Sigmoid colon (tissue), 7 donors: ENCODE data around the gene PLCL1. TPM values are rescaled to one million over a fixed set of nuclear protein-coding genes. Genes with fewer than 3 reads are reported as not detected.

Source experiments
- DNase-seq: peaks from one replicate; pipeline ENCODE4 v3.0.0-alpha.2; 2019
- H3K27ac ChIP-seq, 4 donors: fragments of 200-600 bp; sonication (generic); one replicate each; pipeline ENCODE4 v1.5.1; 2016 to 2019; ENCODE audit warnings: mild to moderate bottlenecking in 1 of 4
- H3K27me3 ChIP-seq, 3 donors: fragments of 200-600 bp; sonication (generic); one replicate each; pipeline ENCODE4 v1.5.1; 2019; ENCODE audit warnings: mild to moderate bottlenecking in 1 of 3
- H3K36me3 ChIP-seq, 4 donors: fragments of 200-600 bp; sonication (generic); one replicate each; pipeline ENCODE4 v1.5.1; 2016 to 2019
- H3K4me1 ChIP-seq, 4 donors: fragments of 200-600 bp; sonication (generic); one replicate each; pipeline ENCODE4 v1.5.1; 2017 to 2019
- H3K4me3 ChIP-seq, 4 donors: fragments of 200-600 bp; sonication (generic); one replicate each; pipeline ENCODE4 v1.5.1; 2017 to 2019; ENCODE audit warnings: mild to moderate bottlenecking in 2 of 4, moderate library complexity in 1 of 4
- H3K9me3 ChIP-seq, 4 donors: fragments of 200-600 bp in 3 of 4; sonication (generic) in 3 of 4; one replicate each; pipeline versions ENCODE4 v1.5.1 to v1.6.1; 2013 to 2019
- EP300 ChIP-seq, 4 donors: sonication (generic); formaldehyde crosslinking; IDR thresholded peaks; one replicate each; pipeline ENCODE4 v1.6.1; 2017; ENCODE audit warnings: antibody characterized with exemption in 4 of 4
- POLR2A ChIP-seq, 2 donors: fragments of 450-650 bp; IDR thresholded peaks; one replicate each; pipeline ENCODE4 v1.6.1; 2016; ENCODE audit warnings: antibody characterized with exemption in 2 of 2, mild to moderate bottlenecking in 2 of 2, moderate library complexity in 2 of 2
- POLR2AphosphoS5 ChIP-seq, 4 donors: sonication (generic); formaldehyde crosslinking; IDR thresholded peaks; one replicate each; pipeline ENCODE4 v1.6.1; 2017; ENCODE audit warnings: antibody characterized with exemption in 4 of 4
- WGBS, 2 donors: extraction: QIAGEN DNeasy Blood & Tissue Kit; methylation state at CpG; one replicate each; pipeline ENCODE4 v1.1.7; 2013; 5-methylcytosine and 5-hydroxymethylcytosine counted together
- intact Hi-C: fragments of 100-400 bp; cut with DNase I; formaldehyde crosslinking; loops from one replicate; pipeline ENCODE4 v1.15.1; 2023
- polyA plus RNA-seq, 3 donors: library from polyadenylated mRNA; stranded (reverse); fragments of 200-250 nt; gene quantifications; one replicate each; pipeline ENCODE4 v1.2.3, GENCODE V29; 2013
- total RNA-seq, 4 donors: library from RNA; depleted of rRNA; stranded (reverse); fragments of >200 nt; gene quantifications; one replicate each; pipeline ENCODE4 v1.1.0, GENCODE V29; 2016
- TF ChIP-seq, protein P1 (sequence below), 4 experiments: fragments of 450-650 bp in 3 of 4; fragments of 200-600 bp in 1 of 4; IDR thresholded peaks; one replicate each; pipeline ENCODE4 v1.5.1; 2016 to 2019; ENCODE audit warnings: antibody characterized with exemption in 4 of 4, mild to moderate bottlenecking in 3 of 4, moderate library complexity in 2 of 4
- donor health status: healthy with polysubstance abuse.
- donor health status: Bipolar disorder and iron deficiency.
- donor health status: healthy.

The PLCL1 gene
- total and polyA plus RNA-seq, 7 donors, result 0.69 to 20.0 (median 13.6) TPM

DNA sequence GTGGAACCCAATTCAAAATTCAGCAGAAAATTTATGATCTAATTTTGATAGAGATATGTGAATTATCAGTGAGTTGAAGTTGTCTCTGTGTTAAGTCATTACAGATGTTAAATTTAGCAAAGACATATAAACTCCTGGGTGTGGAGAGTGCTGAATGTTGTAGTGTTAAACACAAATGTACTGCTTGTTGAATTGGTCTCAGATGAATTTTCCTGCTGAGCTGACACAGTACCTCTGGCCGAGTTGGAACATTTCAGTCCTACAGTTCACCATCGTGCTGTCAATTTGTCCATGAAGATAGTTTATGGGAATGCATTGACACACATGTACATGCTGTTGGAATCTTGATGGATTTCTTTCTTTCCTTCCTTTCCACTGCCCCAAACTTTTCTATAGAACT lies 255.9 kb downstream of the PLCL1 start:
- Histone ChIP-seq H3K4me1 (peaks cover 0 to 8% (median 0%) of the 10 kb centered on the region in 4 donors), H3K9me3 (no peaks in the 10 kb centered on the region), H3K4me3 (no peak overlapping the region), H3K27me3 (no peaks in the 10 kb centered on the region), H3K27ac (no peak overlapping the region), H3K36me3 (no peaks in the 10 kb centered on the region)
- 45 to 67% methylated on average over 2 of the region's 2 CpGs for WGBS, 2 donors
- TF ChIP-seq POLR2A (IDR thresholded peaks at IDR 0.05) (no peak), EP300 (IDR thresholded peaks at IDR 0.05) (no peak), POLR2AphosphoS5 (IDR thresholded peaks at IDR 0.05) (no peak)
- TF ChIP-seq, protein P1, sequence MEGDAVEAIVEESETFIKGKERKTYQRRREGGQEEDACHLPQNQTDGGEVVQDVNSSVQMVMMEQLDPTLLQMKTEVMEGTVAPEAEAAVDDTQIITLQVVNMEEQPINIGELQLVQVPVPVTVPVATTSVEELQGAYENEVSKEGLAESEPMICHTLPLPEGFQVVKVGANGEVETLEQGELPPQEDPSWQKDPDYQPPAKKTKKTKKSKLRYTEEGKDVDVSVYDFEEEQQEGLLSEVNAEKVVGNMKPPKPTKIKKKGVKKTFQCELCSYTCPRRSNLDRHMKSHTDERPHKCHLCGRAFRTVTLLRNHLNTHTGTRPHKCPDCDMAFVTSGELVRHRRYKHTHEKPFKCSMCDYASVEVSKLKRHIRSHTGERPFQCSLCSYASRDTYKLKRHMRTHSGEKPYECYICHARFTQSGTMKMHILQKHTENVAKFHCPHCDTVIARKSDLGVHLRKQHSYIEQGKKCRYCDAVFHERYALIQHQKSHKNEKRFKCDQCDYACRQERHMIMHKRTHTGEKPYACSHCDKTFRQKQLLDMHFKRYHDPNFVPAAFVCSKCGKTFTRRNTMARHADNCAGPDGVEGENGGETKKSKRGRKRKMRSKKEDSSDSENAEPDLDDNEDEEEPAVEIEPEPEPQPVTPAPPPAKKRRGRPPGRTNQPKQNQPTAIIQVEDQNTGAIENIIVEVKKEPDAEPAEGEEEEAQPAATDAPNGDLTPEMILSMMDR (IDR thresholded peaks at IDR 0.05), result no peak
- DNase-seq, result no peak
- intact Hi-C loops, result no loop called here

DNA sequence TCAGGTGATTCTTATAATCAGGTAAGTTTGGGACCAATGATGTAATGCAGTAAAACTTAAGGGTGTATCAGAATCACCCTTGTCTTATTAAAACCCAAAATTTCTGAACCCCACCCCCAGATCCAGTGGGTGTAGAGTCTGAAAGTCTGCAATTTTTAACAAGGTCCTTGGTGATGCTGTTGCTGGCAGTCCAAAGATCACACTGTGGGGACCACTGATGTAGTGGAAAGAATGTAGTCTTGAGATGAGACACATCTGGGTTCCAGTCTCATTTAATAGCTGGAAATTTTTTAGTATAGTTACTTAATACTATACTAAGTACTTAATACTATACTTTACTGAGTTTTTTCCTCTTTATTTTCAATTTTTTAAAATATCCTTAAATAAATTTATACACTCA lies 258.4 kb downstream of the PLCL1 start:
- Histone ChIP-seq H3K36me3 (no peaks in the 10 kb centered on the region), H3K27ac (no peak overlapping the region), H3K9me3 (no peaks in the 10 kb centered on the region), H3K4me1 (peaks cover 0 to 8% (median 0%) of the 10 kb centered on the region in 4 donors), H3K27me3 (no peaks in the 10 kb centered on the region), H3K4me3 (no peak overlapping the region)
- TF ChIP-seq POLR2A (IDR thresholded peaks at IDR 0.05), result no peak
- TF ChIP-seq, protein P1 (IDR thresholded peaks at IDR 0.05), result no peak
- no peak for TF ChIP-seq POLR2AphosphoS5 (IDR thresholded peaks at IDR 0.05)
- no peak for TF ChIP-seq EP300 (IDR thresholded peaks at IDR 0.05)
- DNase-seq, result no peak
- intact Hi-C loops, result no loop called here

DNA sequence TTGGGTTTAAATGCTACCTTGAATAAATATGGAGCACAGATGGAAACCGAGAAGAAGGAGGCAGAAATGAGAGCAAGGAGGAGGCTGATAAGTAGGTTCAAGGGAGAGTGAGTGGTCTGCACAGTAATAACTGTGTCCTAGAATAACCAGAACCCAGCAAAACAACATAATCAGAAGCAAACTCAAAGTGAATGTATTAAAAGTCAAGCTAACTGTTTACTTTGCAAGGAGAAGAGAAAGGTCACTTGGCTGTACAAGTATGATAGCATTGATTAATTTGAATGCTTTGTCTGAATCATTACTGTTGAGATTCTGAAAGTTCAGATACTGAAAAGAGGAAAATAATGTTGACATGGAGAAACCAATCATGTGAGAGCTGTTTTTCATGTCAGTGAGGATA lies 258.8 kb downstream of the PLCL1 start:
- H3K4me1 ChIP-seq, result peaks cover 0 to 8% (median 0%) of the 10 kb centered on the region in 4 donors
- no peak overlapping the region for H3K4me3 ChIP-seq
- 77 to 81% methylated on average over 1 of the region's 1 CpG for WGBS, 2 donors
- no peaks in the 10 kb centered on the region for H3K27me3 ChIP-seq
- DNase-seq, result no peak
- intact Hi-C loops, result no loop called here
- no peak overlapping the region for H3K27ac ChIP-seq
- no peaks in the 10 kb centered on the region for H3K36me3 ChIP-seq
- H3K9me3 ChIP-seq, result no peaks in the 10 kb centered on the region
- TF ChIP-seq EP300 (IDR thresholded peaks at IDR 0.05), result no peak
- TF ChIP-seq, protein P1 (IDR thresholded peaks at IDR 0.05), result no peak

DNA sequence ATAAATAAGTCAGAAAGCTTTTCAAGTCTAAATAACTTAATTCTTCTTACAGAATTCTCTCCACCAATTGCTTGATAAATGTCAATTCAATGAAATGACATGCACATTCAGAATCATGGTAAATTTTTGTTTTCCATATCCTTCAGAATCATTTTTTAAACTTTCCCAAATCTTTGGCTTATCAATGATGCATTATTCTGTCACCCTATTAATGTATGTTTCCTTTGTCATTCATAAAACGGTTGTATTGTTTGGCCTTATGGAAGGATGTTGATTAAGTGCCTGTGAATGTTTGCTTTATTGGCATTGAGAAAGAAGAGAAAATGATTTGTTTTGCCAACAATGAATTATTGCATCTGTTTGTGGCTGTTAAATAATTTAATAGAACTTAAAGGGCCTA lies 260.9 kb downstream of the PLCL1 start:
- WGBS, 2 donors, result 59 to 77% methylated on average over 1 of the region's 1 CpG
- Histone ChIP-seq H3K4me3 (no peak overlapping the region), H3K9me3 (no peaks in the 10 kb centered on the region), H3K27ac (no peak overlapping the region), H3K36me3 (no peaks in the 10 kb centered on the region), H3K27me3 (no peaks in the 10 kb centered on the region), H3K4me1 (peaks cover 0 to 8% (median 0%) of the 10 kb centered on the region in 4 donors)
- intact Hi-C loops, result no loop called here
- DNase-seq, result no peak
- TF ChIP-seq, protein P1 (IDR thresholded peaks at IDR 0.05), result no peak
- no peak for TF ChIP-seq EP300 (IDR thresholded peaks at IDR 0.05)

DNA sequence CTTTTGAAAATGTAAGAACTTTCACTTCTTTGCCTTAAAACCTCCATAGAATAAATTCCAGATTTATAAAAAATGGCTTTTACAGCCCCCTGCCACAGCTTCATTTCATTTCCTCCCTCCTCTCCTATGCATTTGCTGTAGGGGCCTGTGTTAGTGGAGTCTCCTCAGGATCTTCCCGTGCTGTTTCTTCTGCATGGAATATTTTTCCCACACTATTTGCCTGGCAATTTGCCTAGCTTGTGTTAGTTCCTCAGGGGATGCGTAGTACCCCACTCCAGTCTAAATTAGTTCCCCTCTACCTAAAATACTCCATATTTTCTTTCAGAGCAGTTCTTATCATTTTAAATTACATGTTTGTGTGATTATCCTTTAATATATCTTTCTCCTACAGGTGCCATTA lies 262.2 kb downstream of the PLCL1 start:
- WGBS, 2 donors, result 90 to 94% methylated on average over 2 of the region's 2 CpGs

More for the DNA sequence above, 262.2 kb downstream of the PLCL1 start:
- Histone ChIP-seq H3K27me3 (no peaks in the 10 kb centered on the region), H3K36me3 (no peaks in the 10 kb centered on the region), H3K9me3 (no peaks in the 10 kb centered on the region), H3K27ac (no peak overlapping the region), H3K4me1 (peaks cover 0 to 8% (median 0%) of the 10 kb centered on the region in 4 donors), H3K4me3 (no peak overlapping the region)
- intact Hi-C loops, result no loop called here
- no peak for DNase-seq
- TF ChIP-seq, protein P1 (IDR thresholded peaks at IDR 0.05), result no peak
- no peak for TF ChIP-seq EP300 (IDR thresholded peaks at IDR 0.05)
- TF ChIP-seq POLR2AphosphoS5 (IDR thresholded peaks at IDR 0.05), result no peak
- no peak for TF ChIP-seq POLR2A (IDR thresholded peaks at IDR 0.05)
